CD4-positive, alpha-beta T cell treated with Interleukin-6 for 4 hours (primary cell): ENCODE results near the gene RSPH6A.
"Not testable (repeated sequence)": the region's sequence is repeated elsewhere in the genome, so short reads cannot be mapped to it uniquely, and the experiment has no call there.

Experiments
- DNase-seq: peaks from one replicate; pipeline ENCODE4 v3.0.0-alpha.2; 2020; ENCODE audit warnings: mixed read lengths

The RSPH6A gene

GRCh38 chr19:45799541-45799940 lies 15.6 kb downstream of the RSPH6A start:
- DNase-seq: not testable (repeated sequence)

DNA sequence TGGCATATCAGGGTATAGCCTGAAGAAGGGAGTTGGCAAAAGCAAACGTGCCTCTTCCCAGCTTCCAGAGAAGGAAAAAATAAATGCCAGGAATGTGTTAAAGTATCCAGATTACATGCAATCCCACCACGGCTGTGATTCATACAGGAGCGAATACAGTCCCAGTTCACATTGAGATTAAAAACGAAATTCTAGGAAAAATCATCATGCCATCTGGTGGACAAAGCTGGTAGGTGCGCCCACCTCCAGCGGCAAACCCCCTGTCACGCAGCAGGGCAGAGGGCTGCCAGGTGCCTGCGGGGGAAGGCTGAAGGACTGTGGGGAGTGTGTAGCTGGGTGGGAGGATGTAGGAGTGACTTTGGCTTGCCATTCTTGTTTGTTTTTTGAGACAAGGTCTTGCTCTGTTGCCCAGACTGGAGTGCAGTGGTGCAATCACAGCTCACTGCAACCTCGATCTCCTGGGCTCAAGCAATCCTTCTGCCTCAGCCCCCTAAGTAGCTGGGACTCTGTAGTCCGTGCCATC lies 16.1 kb downstream of the RSPH6A start:
- DNase-seq: peak; percentile 69

- DNase-seq: no peak
Measured at GRCh38 chr19:45794627-45795026, 20.5 kb downstream of the RSPH6A start.

DNA sequence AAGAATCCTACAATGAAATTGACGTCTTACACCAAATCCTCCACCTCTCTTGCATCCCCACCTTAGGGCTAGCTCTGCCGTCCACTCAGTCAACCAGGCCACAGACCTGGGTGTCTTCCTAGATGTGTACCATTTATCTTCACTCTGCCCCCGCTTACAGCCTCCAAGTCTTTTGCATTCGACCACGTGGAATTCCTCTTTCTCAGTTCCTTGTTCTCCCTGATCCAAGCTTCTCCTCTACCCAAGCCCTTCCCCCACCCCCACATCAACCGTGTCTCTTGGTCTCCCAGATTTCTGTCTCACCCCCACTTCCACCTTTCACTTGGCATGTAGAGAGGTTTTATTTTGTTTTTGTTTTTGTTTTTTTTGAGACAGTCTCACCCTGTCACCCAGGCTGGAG lies 21.2 kb downstream of the RSPH6A start:
- DNase-seq: no peak

- DNase-seq: no peak
Measured at GRCh38 chr19:45793178-45793564, 21.9 kb downstream of the RSPH6A start.

DNA sequence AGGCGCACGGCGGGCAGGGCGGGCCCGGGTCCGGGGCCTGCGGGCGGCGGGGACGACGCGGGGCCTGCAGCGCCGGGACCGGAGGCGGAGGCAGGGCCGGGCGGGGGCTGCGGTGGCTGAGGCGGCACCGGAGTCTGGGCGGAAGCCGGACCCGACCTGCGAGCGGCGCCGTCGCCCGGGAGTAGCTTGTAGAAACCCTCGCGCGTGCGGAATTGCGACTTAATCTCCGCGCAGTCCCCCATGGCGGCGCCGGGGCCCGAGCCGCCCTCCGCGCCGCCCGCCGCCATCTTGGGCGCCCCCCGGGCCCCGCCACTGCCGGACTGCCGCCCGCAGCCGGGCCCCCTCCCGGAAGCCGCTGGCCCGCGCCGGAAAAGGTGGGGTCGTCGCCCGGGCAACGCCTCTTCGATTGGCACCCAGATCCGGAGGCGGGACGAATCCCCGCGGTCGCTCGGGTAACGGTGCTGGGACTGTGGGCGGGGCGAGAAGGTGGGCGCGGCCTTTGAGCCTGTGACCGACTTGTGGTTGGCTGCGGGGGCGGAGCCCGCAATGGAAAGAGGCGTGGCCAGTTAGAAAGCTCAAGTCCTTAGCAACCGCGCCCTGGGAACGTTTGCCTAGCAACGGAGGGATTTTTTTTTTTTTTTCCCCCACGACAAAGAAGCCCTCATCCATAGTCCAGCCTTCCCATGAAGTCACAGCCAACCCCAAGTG lies 22.5 kb downstream of the RSPH6A start, which contains the start of gene DMWD:
TSS of gene DMWD (minus strand) at position 376 of the 708 bp plus-strand sequence. CDS start at position 287, 89 bp downstream.
- peak; percentile 100 for DNase-seq

DNA sequence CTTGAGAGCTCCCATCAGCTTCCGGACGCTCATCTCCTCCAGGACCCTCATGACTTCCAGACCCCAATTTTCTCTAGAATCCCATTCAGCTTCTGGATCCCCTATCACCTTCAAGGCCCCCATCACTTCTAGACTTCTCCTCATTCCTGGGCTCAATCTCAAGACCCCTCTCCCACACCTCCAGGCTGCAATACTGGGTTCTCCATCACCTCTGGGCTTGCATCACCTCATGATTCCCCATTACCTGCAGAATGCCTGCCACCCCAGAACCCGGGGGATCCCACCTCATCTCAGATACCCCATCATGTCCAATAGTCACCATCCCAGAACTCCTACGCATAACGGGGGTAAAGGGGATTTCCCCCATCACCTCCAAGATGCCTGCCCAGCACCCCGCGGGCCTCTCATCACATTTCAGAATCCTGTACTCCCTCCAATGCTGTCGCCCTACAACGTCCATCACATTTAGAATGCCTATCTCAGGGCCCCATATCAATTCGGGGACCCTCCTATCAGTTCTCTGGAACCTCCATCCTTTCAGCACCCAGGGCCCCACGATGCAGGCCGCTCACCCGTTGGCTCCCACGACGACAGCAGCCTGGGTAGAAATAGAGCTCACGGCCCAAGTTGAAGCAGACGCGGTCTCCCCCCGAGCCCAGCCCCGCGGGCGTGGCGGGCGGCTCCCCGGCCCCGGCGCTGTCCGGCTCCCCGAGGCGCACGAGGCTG lies 23.2 kb downstream of the RSPH6A start:
- DNase-seq: no peak

DNA sequence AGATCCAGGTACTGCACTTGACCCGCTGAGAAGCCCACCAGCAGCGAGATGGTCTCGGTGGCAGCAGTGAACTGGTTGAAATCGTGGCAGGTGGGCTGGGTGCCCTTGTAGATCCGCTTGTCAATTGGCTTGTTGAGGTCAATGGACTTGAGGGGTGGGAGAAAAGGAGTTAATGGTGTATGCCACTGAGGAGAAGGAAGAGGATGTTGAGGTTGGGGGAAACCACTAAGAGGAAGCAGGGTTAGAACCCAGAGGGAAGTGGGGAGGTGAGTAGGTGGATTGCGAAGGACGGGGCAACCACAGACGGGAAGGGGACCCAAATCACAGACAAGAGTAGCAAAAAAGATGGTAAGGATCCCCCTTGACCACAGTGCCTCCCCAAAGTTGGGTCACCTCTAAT lies 24.2 kb downstream of the RSPH6A start:
- DNase-seq: peak; percentile 55

DNA sequence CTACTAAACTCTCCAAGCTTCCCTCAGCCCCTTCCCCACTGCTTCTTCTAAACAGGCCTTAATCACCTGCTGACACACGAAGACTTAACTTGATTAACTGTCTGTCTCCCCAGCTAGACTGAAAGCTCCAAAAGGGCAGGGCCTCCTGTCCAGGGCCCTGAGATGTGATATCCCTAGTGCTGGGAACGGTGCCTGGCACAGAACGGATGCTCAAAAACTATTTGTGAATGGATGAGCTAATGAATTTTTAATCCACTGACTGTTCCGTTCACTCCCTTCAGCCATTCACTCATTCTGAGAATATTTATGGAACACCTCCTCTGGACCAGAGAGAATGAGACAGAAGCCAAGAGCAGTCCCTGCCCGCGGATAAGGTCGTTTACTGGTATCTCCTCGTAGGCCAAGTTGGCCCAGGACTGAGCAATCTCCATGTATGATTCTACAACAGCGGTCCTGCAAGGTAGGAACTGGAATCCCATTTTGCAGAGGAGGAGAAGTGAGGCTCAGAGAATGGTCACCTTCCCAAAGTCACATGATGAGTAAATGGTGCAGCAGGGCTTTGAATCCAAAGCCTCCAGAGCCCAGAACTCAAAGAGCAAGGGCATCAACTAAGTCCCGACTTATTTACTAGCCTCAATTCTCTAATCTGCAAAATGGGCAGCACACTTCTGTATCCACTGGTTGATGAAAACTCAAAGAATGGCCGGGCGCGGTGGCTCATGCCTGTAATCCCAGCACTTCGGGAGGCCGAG lies 25.9 kb downstream of the RSPH6A start:
- DNase-seq: no peak

DNA sequence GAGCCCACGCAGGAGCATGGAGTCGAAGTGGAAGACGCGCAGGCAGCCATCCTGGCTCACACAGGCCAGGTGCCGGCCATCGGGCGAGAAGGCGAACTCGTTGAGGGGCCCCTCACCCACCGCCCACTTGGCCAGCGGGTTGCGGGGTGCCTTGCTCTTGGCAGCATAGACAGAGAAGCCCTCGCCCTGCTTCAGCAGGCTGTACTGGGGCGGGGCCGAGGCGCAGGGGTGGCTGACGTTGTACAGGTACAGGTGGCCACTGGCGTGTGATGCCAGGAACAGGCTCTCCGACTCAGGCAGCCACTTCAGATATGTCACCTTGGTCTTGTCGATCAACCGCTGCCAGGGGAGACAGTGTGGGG lies 28.6 kb downstream of the RSPH6A start:
- DNase-seq: no peak

GRCh38 chr19:45785781-45786532 lies 29.2 kb downstream of the RSPH6A start:
- no peak for DNase-seq

DNA sequence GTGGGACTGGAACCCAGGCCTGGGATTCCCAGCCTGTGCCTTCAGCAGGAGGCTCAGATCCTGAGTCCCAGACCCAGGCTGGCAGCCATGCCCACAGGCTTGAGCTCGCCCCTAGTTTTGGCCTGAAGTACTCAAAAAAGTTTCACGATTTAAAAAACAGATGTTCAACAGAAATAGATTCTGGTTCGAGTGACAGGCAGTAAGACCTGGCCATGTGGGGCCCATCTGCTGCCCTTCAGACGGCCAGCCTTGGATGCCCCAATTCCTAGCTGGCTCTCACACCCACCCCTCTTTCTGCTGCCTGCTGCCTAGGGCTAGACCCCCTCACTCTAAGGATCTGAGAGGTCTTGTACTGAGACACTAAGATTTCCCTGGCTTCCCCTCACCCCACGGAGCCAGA lies 30.0 kb downstream of the RSPH6A start:
- no peak for DNase-seq

DNA sequence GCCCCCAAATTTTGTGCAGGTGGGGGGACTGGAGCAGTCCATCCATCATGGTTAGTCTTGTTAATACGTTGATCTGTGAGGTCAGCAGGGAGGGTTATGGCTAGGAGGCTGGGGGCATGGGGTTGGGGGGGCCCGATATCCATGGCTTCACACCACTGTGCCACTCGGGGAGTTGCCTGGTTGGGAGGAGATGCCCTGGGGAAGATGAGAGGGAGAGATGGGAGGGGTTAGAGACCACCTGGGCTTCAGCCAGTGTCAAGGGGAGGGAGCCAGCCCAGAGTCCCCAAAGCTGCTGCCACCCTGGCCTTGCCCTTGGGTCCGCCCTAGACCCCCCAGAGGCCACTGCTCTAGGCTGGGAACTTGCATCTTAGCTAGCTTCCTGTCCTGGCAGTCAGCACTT lies 31.0 kb downstream of the RSPH6A start:
- no peak for DNase-seq

DNA sequence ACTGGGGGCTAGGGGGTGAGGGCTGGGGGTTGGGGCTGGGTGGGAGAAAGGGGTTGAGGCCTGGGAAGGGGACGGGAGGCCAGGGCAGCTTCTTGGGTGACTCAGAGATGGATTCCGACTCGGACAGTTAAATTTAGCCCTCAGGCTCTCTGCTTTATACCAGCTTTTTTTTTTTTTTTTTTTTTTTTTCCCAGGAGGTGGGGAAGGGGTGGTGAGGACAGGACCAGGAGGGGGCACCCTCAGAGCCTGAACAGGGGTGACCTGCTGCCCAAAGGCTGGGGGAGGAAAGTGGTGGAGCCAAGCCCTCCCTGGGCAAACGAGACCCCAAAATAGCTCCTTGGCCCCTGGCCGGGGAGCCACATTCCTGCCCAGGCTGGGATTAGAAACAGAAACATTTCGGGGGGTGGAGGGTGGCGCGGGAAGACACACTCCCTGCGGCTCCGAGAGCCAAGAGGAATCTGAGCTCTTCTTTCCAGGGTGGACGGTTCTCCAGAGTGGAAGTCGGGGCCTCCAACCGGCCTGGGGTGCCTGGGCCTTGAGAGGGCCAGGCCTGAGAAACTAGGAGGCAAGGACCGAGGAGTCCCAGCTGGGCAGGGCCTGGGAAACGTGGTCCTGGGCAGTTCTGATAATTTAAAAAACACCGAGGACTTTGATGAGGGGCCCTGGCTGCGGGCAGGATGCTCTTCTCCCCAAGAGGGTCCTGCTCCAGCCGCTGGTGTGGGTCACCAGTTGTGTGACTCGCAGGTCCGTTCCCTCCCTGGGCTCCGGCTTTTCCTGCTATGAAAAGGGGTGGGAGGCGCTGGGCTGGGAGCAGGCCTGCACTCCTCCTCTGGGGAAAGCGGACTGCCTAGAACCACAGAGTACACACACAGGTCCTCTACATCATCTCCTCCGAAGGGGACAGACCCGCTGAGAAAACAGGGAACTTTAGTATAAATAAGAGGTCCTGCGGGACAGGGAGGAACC lies 32.0 kb downstream of the RSPH6A start:
- DNase-seq: no peak

DNA sequence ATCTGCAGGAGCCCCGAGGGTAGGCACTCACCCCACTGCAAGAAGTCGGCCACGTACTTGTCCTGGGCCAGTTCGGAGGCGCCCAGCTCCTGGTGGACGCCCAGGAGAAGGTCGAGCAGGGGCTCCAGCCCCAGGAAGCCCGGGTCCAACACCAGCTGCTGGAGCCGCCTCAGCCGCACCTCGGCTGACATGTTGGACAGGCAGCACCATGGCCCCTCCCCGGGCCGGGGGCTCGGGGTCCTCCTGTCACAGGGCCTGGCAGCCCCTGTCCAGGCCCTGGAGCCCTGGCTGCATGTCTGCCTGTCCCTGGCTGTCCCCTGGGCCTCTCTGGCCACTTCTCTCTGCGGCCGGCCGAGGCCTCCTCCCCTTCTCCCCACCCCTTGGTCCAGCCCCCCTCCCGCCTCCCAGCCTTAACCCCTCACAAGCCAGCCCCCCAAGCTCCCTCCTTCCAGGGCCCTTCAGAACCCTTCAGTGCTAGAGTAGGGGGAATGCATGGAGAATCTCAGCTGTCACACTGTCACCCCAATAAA lies 32.9 kb downstream of the RSPH6A start, which contains the start of gene DMPK:
TSS of gene DMPK (minus strand) at position 329 of the 530 bp plus-strand sequence. CDS start at position 191, 138 bp downstream.
- no peak for DNase-seq

- DNase-seq: no peak
Measured at GRCh38 chr19:45781214-45782161, 33.6 kb downstream of the RSPH6A start.

DNA sequence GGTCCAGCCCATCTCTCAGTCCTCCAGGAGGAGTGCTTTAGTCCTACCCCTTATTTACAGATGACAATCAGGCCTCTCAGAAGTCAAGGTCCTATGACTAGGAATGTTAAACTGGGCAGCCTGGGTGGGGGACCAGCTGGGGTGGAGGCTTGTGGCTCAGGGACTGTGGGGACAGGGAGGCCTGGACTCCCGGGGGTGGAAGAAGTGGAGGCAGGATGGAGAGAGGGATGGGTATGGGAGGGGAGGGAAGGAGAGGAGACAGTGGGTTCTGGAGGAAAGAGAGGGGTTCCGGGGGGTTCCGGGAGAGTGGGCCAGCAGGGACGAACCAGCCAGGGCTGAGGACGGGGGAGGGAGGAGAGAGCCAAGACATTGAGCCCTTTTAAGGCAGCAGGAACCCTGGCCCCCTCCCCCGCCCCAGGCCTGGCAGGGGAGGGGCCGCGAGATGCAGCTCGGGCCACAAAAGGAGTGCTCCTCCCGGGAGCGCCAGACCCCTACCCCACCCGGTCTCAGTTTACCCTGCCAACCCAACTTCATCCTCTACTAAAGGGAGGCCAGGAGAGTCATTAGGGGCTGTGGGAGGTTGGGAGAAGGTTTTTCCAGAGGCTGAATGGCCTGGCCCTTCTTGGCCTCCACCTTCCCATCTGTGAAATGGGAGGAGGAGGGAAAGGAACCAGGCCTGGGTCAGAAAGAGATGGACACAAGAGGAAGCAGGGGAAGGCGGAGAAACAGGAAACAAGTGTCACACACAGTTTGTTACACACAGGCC lies 34.5 kb downstream of the RSPH6A start:
- DNase-seq: no peak

GRCh38 chr19:45780146-45780447 lies 35.0 kb downstream of the RSPH6A start:
- no peak for DNase-seq
